Neuronal stem cell (in vitro differentiated cells): ENCODE results near the gene CHRNB4.
A peak's percentile ranks its signal among the peaks of the same experiment; 100 is the strongest.

Experiments used
- DNase-seq: peaks from one replicate; pipeline ENCODE4 v3.0.0-alpha.2; 2013; ENCODE audit warnings: low spot score
- H2AFZ ChIP-seq: one replicate; pipeline ENCODE4 v1.6.1; 2013; ENCODE audit warnings: mild to moderate bottlenecking, low read length, inconsistent platforms
- H2AK5ac ChIP-seq: 2 replicates; pipeline ENCODE4 v1.6.1; 2013; ENCODE audit warnings: low read depth, mild to moderate bottlenecking, inconsistent platforms, low read length, moderate library complexity, mixed read lengths
- H2BK120ac ChIP-seq: 2 replicates; pipeline ENCODE4 v1.6.1; 2013; ENCODE audit warnings: low read depth, mild to moderate bottlenecking, inconsistent platforms, low read length, moderate library complexity, mixed read lengths
- H2BK12ac ChIP-seq: one replicate; pipeline ENCODE4 v1.6.1; 2013; ENCODE audit warnings: low read length, inconsistent platforms
- H2BK15ac ChIP-seq: 2 replicates; pipeline ENCODE4 v1.6.1; 2013; ENCODE audit warnings: mild to moderate bottlenecking, low read length, inconsistent platforms, mixed read lengths
- H2BK5ac ChIP-seq: one replicate; pipeline ENCODE4 v1.6.1; 2013; ENCODE audit warnings: inconsistent platforms, mild to moderate bottlenecking, low read length, moderate library complexity
- H3K14ac ChIP-seq: one replicate; pipeline ENCODE4 v1.6.1; 2013; ENCODE audit warnings: low read length, inconsistent platforms
- H3K18ac ChIP-seq: 2 replicates; pipeline ENCODE4 v1.6.1; 2013; ENCODE audit warnings: low read length, inconsistent platforms
- H3K23ac ChIP-seq: 2 replicates; pipeline ENCODE4 v1.6.1; 2013; ENCODE audit warnings: low read depth, mild to moderate bottlenecking, mixed read lengths, low read length, inconsistent platforms; ENCODE audit not compliant: poor library complexity
- H3K27ac ChIP-seq: replicated peaks from 3 replicates; pipeline ENCODE4 v1.5.1; 2013; ENCODE audit warnings: low read length, inconsistent platforms
- H3K27me3 ChIP-seq, 3 experiments: 2 replicates each; pipeline ENCODE4 v1.6.1; 2013; ENCODE audit warnings: low read length in 3 of 3, mild to moderate bottlenecking in 2 of 3, inconsistent platforms in 1 of 3, low read depth in 1 of 3, mixed read lengths in 1 of 3, moderate library complexity in 1 of 3; ENCODE audit not compliant: control insufficient read depth in 3 of 3, insufficient read depth in 3 of 3
- H3K36me3 ChIP-seq, 2 donors: replicated peaks in 1 of 2; 2 replicates each; pipeline ENCODE4 v1.6.1; 2013; ENCODE audit warnings: low read length in 2 of 2; ENCODE audit not compliant: control insufficient read depth in 2 of 2, insufficient read depth in 2 of 2
- H3K4ac ChIP-seq: 2 replicates; pipeline ENCODE4 v1.6.1; 2013; ENCODE audit warnings: inconsistent platforms, mild to moderate bottlenecking, low read length, moderate library complexity
- H3K4me1 ChIP-seq, 2 donors: 1 replicate in 1 of 2; 2 replicates in 1 of 2; pipeline ENCODE4 v1.6.1; 2013; ENCODE audit warnings: low read length in 2 of 2, low read depth in 1 of 2; ENCODE audit not compliant: control insufficient read depth in 2 of 2, insufficient read depth in 1 of 2
- H3K4me2 ChIP-seq: one replicate; pipeline ENCODE4 v1.6.1; 2013; ENCODE audit warnings: mild to moderate bottlenecking, low read length, inconsistent platforms; ENCODE audit not compliant: insufficient read depth, poor library complexity, severe bottlenecking
- H3K4me3 ChIP-seq, 2 donors: 2 replicates each; pipeline ENCODE4 v1.5.1; 2013; ENCODE audit warnings: low read length in 2 of 2, mild to moderate bottlenecking in 2 of 2, inconsistent platforms in 1 of 2, moderate library complexity in 1 of 2
- H3K79me1 ChIP-seq: one replicate; pipeline ENCODE4 v1.6.1; 2013; ENCODE audit warnings: low read depth, mild to moderate bottlenecking, inconsistent platforms, low read length, moderate library complexity
- H3K9ac ChIP-seq: one replicate; pipeline ENCODE4 v1.6.1; 2013; ENCODE audit warnings: mild to moderate bottlenecking, low read depth, low read length, inconsistent platforms; ENCODE audit not compliant: poor library complexity
- H3K9me3 ChIP-seq, 2 donors: replicated peaks in 1 of 2; 2 replicates each; pipeline versions ENCODE3 to v1.6.1; 2013; ENCODE audit warnings: low read length in 2 of 2, mild to moderate bottlenecking in 2 of 2, inconsistent platforms in 1 of 2, low read depth in 1 of 2, mixed read lengths in 1 of 2, moderate library complexity in 1 of 2; ENCODE audit not compliant: control insufficient read depth in 2 of 2, insufficient read depth in 1 of 2
- H4K8ac ChIP-seq: one replicate; pipeline ENCODE4 v1.6.1; 2013; ENCODE audit warnings: low read depth, mild to moderate bottlenecking, inconsistent platforms, low read length, moderate library complexity
- H4K91ac ChIP-seq: one replicate; pipeline ENCODE4 v1.6.1; 2013; ENCODE audit warnings: low read length, low read depth, mild to moderate bottlenecking, inconsistent platforms; ENCODE audit not compliant: poor library complexity
- WGBS, 2 donors: extraction: QIAGEN DNeasy Blood & Tissue Kit; methylation state at CpG; one replicate each; pipeline ENCODE4 v1.1.7; 2013; ENCODE audit warnings: missing lambda C conversion rate in 2 of 2, mixed read lengths in 1 of 2; ENCODE audit not compliant: insufficient read length in 2 of 2, insufficient replicate concordance in 1 of 2; ENCODE audit errors: extremely low coverage in 2 of 2; 5-methylcytosine and 5-hydroxymethylcytosine counted together

The CHRNB4 gene

DNA sequence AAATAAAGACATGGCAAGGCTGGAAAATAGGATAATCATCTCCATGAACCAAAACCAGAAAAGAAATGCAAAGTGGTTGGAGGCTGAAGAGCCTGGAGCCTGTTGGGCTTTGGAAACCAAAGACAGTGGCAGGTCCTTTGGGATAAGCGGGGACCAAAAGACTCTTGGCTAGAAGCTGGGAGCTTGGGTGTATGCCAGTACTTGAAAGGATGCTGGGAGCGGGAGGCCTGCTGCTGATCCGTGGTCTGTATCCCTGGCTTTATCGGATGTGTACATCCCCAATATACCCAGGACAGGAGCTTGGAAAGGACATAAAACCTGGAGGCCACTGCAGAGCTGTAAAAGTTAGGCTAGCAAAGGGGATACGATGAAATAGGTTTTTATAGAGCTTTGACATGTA lies 1.3 kb upstream of the CHRNB4 start:
- no peak for DNase-seq
- no peak overlapping the region for H3K4me2 ChIP-seq
- H3K27me3 ChIP-seq, result peaks cover 0 to 56% (median 14%) of the 10 kb centered on the region in 3 experiments
- no peak overlapping the region for H2BK12ac ChIP-seq
- no peak overlapping the region for H3K23ac ChIP-seq
- no peak overlapping the region for H4K8ac ChIP-seq
- H2AFZ ChIP-seq, result no peak overlapping the region
- H3K14ac ChIP-seq, result no peak overlapping the region
- no peaks in the 10 kb centered on the region for H3K79me1 ChIP-seq
- H3K9ac ChIP-seq, result no peak overlapping the region
- H3K4me1 ChIP-seq, result peaks cover 0 to 7% of the 10 kb centered on the region in 2 donors
- H4K91ac ChIP-seq, result no peak overlapping the region
- H3K4ac ChIP-seq, result no peak overlapping the region
- H3K18ac ChIP-seq, result no peak overlapping the region
- no peak overlapping the region for H2BK15ac ChIP-seq
- H3K9me3 ChIP-seq, result no peaks in the 10 kb centered on the region
- no peak overlapping the region for H3K4me3 ChIP-seq
- H3K36me3 ChIP-seq, result no peaks in the 10 kb centered on the region
- H2BK120ac ChIP-seq, result no peak overlapping the region
- no peak overlapping the region for H2AK5ac ChIP-seq
- WGBS, 2 donors, result no CpG with 5 or more reads among the region's 5 CpGs
- H2BK5ac ChIP-seq, result no peak overlapping the region
- no peak overlapping the region for H3K27ac ChIP-seq

- Histone ChIP-seq H2BK120ac (no peak overlapping the region), H3K9ac (no peak overlapping the region), H3K23ac (no peak overlapping the region), H3K4ac (no peak overlapping the region), H2BK12ac (no peak overlapping the region), H2AK5ac (no peak overlapping the region), H3K4me1 (peaks cover 0 to 7% of the 10 kb centered on the region in 2 donors), H3K9me3 (no peaks in the 10 kb centered on the region), H3K18ac (no peak overlapping the region), H4K8ac (no peak overlapping the region), H2AFZ (peak overlapping the region; percentile 93), H3K4me3 (no peak overlapping the region), H3K27ac (no peak overlapping the region), H2BK5ac (no peak overlapping the region), H3K27me3 (peaks cover 0 to 60% (median 14%) of the 10 kb centered on the region in 3 experiments), H4K91ac (no peak overlapping the region), H3K36me3 (no peaks in the 10 kb centered on the region), H3K4me2 (no peak overlapping the region), H3K14ac (no peak overlapping the region), H2BK15ac (no peak overlapping the region), H3K79me1 (no peaks in the 10 kb centered on the region)
- no peak for DNase-seq
- no CpG with 5 or more reads among the region's 11 CpGs for WGBS, 2 donors
These were observed 802 bp upstream of the CHRNB4 start for GRCh38 chr15:78641749-78642275.

DNA sequence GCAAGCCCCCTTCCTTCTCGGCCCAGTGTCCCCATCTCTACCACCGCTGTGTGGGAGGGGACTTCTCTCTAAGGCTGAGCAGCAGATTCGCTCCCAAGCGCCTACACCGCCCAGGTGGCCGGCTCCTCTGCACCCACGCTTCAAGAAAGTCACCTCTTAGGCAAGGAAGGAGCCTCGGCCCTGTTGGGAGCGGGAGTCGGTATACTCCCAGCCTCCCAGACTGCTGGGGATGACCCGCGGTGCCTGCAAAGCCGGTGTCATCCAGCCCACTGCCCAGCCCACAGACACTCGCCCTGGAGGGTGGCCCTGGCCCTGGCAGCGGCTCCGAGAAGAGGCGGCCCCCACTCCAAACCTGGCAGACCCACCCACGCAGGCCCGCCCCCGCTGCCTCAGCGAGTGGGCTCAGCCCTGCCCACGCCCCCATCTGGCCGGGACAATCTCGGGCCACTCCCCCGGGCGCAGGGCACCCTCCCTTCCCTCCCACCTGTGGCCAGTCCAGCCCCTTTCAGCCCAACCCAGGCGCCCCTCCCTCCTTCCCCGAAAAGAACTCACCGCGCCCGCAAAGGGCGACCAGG lies 396 bp downstream of the CHRNB4 start:
- no CpG with 5 or more reads among the region's 32 CpGs for WGBS, 2 donors
- Histone ChIP-seq H3K14ac (no peak overlapping the region), H4K91ac (no peak overlapping the region), H2AFZ (peak overlapping the region; percentile 93), H3K27me3 (peaks cover 0 to 63% (median 14%) of the 10 kb centered on the region in 3 experiments), H3K18ac (peak overlapping the region; percentile 84), H2BK15ac (peak overlapping the region; percentile 3), H3K4me2 (peak overlapping the region; percentile 82), H3K23ac (no peak overlapping the region), H2BK5ac (no peak overlapping the region), H2AK5ac (no peak overlapping the region), H2BK120ac (no peak overlapping the region), H3K9ac (peak overlapping the region; percentile 47), H4K8ac (no peak overlapping the region), H2BK12ac (no peak overlapping the region), H3K27ac (no peak overlapping the region), H3K9me3 (no peaks in the 10 kb centered on the region), H3K36me3 (no peaks in the 10 kb centered on the region), H3K4ac (no peak overlapping the region), H3K79me1 (no peaks in the 10 kb centered on the region), H3K4me3 (peak overlapping the region; percentile 24 to 81), H3K4me1 (peaks cover 0 to 7% of the 10 kb centered on the region in 2 donors)
- DNase-seq, result peak; percentile 23

- Histone ChIP-seq H3K4ac (no peak overlapping the region), H3K79me1 (no peaks in the 10 kb centered on the region), H2AK5ac (peak overlapping the region; percentile 3), H3K14ac (no peak overlapping the region), H2BK12ac (no peak overlapping the region), H3K23ac (no peak overlapping the region), H4K91ac (no peak overlapping the region), H3K4me3 (no peak overlapping the region), H3K9me3 (no peaks in the 10 kb centered on the region), H2BK5ac (no peak overlapping the region), H3K4me2 (no peak overlapping the region), H2AFZ (no peak overlapping the region), H3K18ac (no peak overlapping the region), H2BK120ac (no peak overlapping the region), H4K8ac (no peak overlapping the region), H2BK15ac (no peak overlapping the region), H3K9ac (no peak overlapping the region), H3K4me1 (peaks cover 0 to 7% of the 10 kb centered on the region in 2 donors), H3K27ac (no peak overlapping the region), H3K36me3 (no peaks in the 10 kb centered on the region), H3K27me3 (peaks cover 0 to 58% (median 15%) of the 10 kb centered on the region in 3 experiments)
- peak; percentile 77 for DNase-seq
- WGBS, 2 donors, result no CpG with 5 or more reads among the region's 4 CpGs
These were observed 2.2 kb downstream of the CHRNB4 start for GRCh38 chr15:78638658-78639314.
